Measurements from ENCODE around the gene HOXB9. TPM values are rescaled to one million over a fixed set of nuclear protein-coding genes. Genes with fewer than 3 reads are reported as not detected.

HOXB9 gene
- total RNA-seq, 1 donor from 2014 or later: 70.1 TPM

- Histone ChIP-seq H3K27me3 (ENCODE audit: control insufficient read depth, insufficient read depth, low read length) (no peaks in the 10 kb centered on the region), H3K4me3 (ENCODE audit: low read depth, low read length) (peak overlapping the region; percentile 92)
- TF ChIP-seq CTCF (IDR thresholded peaks at IDR 0.05; ENCODE audit: insufficient read depth, low read length, poor library complexity, severe bottlenecking): peak; percentile 76
Measured at GRCh38 chr17:48593840-48594537, 32.2 kb downstream of the HOXB9 start.

DNA sequence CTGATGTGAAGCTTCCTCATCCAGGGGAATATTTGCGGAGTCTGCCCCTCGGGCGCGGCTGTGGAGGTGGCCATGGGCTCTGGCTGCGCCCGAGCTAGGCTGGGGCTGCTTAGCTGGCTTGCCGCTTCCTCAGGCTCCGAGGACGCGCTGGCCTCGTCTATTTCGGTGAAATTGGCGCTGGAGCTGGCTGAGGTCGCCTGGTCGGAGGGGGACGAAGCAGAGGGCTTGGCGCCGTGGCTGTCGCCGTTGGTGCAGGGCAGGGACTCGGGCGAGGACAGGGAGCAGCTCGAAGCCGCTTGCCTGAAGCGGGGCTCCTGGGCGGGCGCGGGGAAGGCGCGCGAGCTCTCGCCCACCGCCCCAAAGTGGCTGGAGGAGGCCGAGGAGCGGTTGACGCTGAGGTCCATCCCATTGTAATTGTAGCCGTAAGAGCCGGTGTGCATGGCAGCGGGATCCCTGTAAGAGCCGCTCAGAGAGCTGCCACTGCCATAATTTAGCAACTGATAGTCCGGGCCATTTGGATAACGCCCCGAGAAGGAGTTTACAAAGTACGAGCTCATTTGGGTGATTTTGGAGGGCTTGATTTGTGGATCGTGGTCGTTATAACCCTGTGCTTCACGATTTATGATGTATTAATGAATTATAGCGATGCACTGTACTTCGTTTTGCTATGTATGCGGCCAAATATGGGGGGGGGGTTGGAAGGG lies 32.9 kb downstream of the HOXB9 start, which contains the start of gene HOXB5:
HOXB5 (minus strand) TSS at position 654 of the 704 bp plus-strand sequence; CDS start at position 557, 97 bp downstream.
- H3K36me3 ChIP-seq (ENCODE audit: control insufficient read depth, insufficient read depth, low read length): peaks cover 4% of the 10 kb centered on the region
- no peak for DNase-seq (ENCODE audit: low read depth)
- H3K27me3 ChIP-seq (ENCODE audit: control insufficient read depth, insufficient read depth, low read length): no peaks in the 10 kb centered on the region
- H3K4me3 ChIP-seq (ENCODE audit: low read depth, low read length): peak within 1 kb of the TSS; percentile 92
- no peak for TF ChIP-seq CTCF (IDR thresholded peaks at IDR 0.05; ENCODE audit: insufficient read depth, low read length, poor library complexity, severe bottlenecking)

More at GRCh38 chr17:48593840-48594537, 32.2 kb downstream of the HOXB9 start:
- DNase-seq (ENCODE audit: low read depth): no peak
- H3K36me3 ChIP-seq (ENCODE audit: control insufficient read depth, insufficient read depth, low read length): peaks cover 4% of the 10 kb centered on the region

GRCh38 chr17:48592577-48592976 lies 33.6 kb downstream of the HOXB9 start:
- TF ChIP-seq CTCF (IDR thresholded peaks at IDR 0.05; ENCODE audit: insufficient read depth, low read length, poor library complexity, severe bottlenecking): no peak
- H3K36me3 ChIP-seq (ENCODE audit: control insufficient read depth, insufficient read depth, low read length): peaks cover 6% of the 10 kb centered on the region
- no peak for DNase-seq (ENCODE audit: low read depth)
- no peaks in the 10 kb centered on the region for H3K27me3 ChIP-seq (ENCODE audit: control insufficient read depth, insufficient read depth, low read length)
- peak overlapping the region; percentile 68 for H3K4me3 ChIP-seq (ENCODE audit: low read depth, low read length)

GRCh38 chr17:48592057-48592514 lies 34.1 kb downstream of the HOXB9 start:
- Histone ChIP-seq H3K36me3 (ENCODE audit: control insufficient read depth, insufficient read depth, low read length) (peaks cover 6% of the 10 kb centered on the region), H3K4me3 (ENCODE audit: low read depth, low read length) (peak overlapping the region; percentile 68), H3K27me3 (ENCODE audit: control insufficient read depth, insufficient read depth, low read length) (no peaks in the 10 kb centered on the region)
- no peak for TF ChIP-seq CTCF (IDR thresholded peaks at IDR 0.05; ENCODE audit: insufficient read depth, low read length, poor library complexity, severe bottlenecking)
- DNase-seq (ENCODE audit: low read depth): no peak

GRCh38 chr17:48591255-48592056 lies 34.7 kb downstream of the HOXB9 start:
- Histone ChIP-seq H3K36me3 (ENCODE audit: control insufficient read depth, insufficient read depth, low read length) (peaks cover 6% of the 10 kb centered on the region), H3K27me3 (ENCODE audit: control insufficient read depth, insufficient read depth, low read length) (no peaks in the 10 kb centered on the region), H3K4me3 (ENCODE audit: low read depth, low read length) (peak overlapping the region; percentile 68)
- no peak for TF ChIP-seq CTCF (IDR thresholded peaks at IDR 0.05; ENCODE audit: insufficient read depth, low read length, poor library complexity, severe bottlenecking)
- DNase-seq (ENCODE audit: low read depth): no peak

Measured in kidney epithelial cell (primary cell).